GM19193 (cell line): ENCODE data around the gene KIF24.

Experiments used
- POLR2A ChIP-seq: IDR thresholded peaks from 4 replicates; pipeline ENCODE4 v1.6.1; 2011; ENCODE audit not compliant: insufficient read depth, insufficient read length; ENCODE audit errors: extremely low read depth

KIF24 gene

GRCh38 chr9:34291423-34291822 lies 37.6 kb downstream of the KIF24 start:
- no peak for TF ChIP-seq POLR2A

- no peak for TF ChIP-seq POLR2A
Measured at GRCh38 chr9:34291023-34291422, 38.0 kb downstream of the KIF24 start.

- no peak for TF ChIP-seq POLR2A
Measured at GRCh38 chr9:34289159-34289558, 39.9 kb downstream of the KIF24 start.

GRCh38 chr9:34282096-34282495 lies 47.0 kb downstream of the KIF24 start:
- no peak for TF ChIP-seq POLR2A

GRCh38 chr9:34279411-34279810 lies 49.7 kb downstream of the KIF24 start:
- no peak for TF ChIP-seq POLR2A
